SU-DHL-6 (cell line): ENCODE data around the gene ZNF536.

Experiments used
- CTCF ChIP-seq: fragments of 200-600 bp; sonication (generic); IDR thresholded peaks from one replicate; pipeline ENCODE4 v1.5.1; 2017; ENCODE audit warnings: antibody characterized with exemption, mild to moderate bottlenecking, low read length, moderate library complexity; ENCODE audit not compliant: insufficient read depth, poor library complexity, severe bottlenecking
- EZH2phosphoT487 ChIP-seq: fragments of 200-600 bp; sonication (generic), shearing (Covaris generic); conservative IDR thresholded peaks from 2 replicates; pipeline ENCODE4 v1.6.1; 2018; ENCODE audit warnings: mild to moderate bottlenecking, antibody characterized with exemption, low read length, moderate library complexity, mixed read lengths

GRCh38 chr19:30577551-30578105 lies 205.4 kb downstream of the ZNF536 start:
- TF ChIP-seq CTCF: no peak
- no peak for TF ChIP-seq EZH2phosphoT487
